ENCODE results near the gene ZNF354B.
A peak's percentile ranks its signal among the peaks of the same experiment; 100 is the strongest.
"Not testable (repeated sequence)": the region's sequence is repeated elsewhere in the genome, so short reads cannot be mapped to it uniquely, and the experiment has no call there.

The ZNF354B gene

DNA sequence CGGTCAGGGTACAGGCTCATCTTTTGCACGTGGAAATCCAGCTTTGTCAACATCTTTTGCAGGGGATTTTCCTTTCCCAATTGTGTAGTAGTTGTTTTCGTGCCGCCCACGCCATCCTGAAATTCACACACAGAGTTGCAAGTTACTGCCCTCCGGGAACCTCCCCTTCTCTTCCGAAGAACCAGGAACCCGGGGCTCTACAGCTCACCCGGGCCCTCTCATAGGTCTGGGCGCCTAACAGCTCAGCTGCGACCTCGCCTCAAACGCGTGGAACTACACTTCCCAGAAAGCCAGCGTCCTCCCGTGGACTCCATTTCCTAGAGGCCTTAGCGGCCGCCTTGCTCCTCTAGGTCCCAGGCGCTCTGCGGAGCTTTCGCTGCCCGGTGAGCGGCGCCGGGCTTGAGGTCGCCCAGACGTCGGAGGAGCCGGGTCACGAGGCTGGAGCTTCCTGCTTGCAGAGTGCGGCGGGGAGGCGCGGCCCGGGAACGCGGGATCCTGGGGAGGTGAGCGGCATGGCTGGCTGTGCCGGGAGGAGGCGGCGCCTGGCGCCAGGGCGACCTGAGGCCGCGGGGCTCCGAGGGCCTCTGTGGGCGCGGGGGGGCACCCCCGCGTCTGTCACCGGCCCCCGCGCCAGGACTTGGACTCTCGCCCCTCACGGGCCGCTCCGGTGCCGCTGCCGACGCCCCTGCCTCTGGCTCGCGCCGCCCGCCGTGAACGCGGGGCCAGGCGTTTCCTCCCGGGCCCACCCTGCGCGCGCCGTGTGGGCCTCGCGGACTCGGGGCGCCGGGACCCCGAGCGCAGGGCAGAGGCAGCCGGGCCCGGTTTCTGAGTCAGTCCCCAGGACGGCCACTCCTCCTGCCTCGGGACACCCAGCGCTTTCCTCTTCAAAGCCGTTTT, at the start of gene ZNF354B:
ZNF354B (plus strand) TSS at position 329 of the 897 bp plus-strand sequence. CDS start 1,095 bp downstream, outside the sequence.
- DNase-seq: peak; percentile 37

DNA sequence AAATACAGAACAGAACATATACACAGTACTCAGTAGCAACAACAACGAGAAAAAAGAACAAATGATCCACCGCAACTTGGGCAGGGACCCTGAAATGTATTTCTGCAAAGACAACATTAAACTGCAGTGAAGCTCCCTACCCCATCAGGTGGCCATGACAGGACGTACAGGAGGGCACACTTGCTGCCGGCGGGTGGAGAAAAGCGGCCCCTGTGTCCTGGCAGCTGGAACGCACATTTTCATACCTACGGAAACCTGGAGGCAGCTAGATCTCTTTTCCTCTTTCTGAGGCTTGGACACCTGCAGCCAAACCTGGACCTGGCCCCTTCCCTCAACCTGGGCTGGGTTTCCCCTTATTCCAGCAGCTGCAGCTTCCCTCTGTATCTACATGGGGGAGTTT, 42.2 kb upstream of the ZNF354B start:
- no peak for DNase-seq

GRCh38 chr5:178818094-178818493, 41.7 kb upstream of the ZNF354B start:
- no peak for DNase-seq

GRCh38 chr5:178820001-178820400, 39.8 kb upstream of the ZNF354B start:
- no peak for DNase-seq

- no peak for DNase-seq
These were observed 34.3 kb upstream of the ZNF354B start for GRCh38 chr5:178825444-178825843.

GRCh38 chr5:178826216-178826615, 33.5 kb upstream of the ZNF354B start:
- DNase-seq: no peak

- DNase-seq: no peak
These were observed 32.1 kb upstream of the ZNF354B start for GRCh38 chr5:178827636-178828035.

DNA sequence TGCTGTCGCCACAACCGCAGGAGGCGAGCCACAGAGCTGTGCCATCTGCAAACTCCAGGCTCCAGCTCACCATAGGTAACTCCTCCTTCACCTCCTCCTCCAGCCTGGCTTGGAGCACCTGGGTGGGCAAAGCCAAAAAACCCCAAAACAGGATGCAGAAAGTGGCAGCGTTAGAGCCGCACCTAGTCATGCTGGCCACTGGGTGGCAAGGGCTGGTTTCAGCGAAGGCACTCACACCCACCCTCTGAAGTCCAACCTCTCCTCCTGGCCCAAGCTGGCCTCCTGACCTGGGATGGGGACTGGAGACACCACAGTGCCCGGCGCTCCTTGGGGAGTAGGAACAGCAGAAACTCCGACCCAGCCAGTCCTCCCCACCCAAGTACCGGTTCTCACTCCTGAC, 28.7 kb upstream of the ZNF354B start:
- no peak for DNase-seq

DNA sequence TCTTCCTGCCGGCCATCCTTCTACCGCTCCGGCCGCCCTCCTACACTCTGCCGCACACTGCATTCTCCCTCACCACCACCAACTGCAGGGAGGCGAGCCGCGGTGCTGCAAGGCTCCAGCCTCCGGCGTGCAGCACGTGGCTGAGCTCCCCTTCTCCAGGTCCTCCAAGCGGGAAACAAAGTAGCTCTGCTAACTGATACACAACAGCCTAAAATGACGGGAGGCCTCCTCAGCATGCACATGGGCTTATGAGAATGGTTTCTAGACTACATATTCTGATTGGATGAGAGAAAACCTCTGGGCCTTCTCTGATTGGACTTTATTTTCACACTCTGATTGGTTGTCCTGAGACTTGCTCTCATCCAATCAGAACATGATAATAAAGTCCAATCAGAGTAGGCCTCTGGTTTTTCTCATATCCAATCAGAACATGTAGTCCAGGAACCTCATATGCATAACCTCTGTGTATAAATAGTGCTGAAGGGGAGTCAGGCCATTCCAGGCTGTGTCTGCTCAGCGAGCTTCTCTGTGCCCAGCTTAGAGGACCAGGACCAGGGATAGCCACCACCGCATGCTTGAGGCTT, 27.0 kb upstream of the ZNF354B start:
- no peak for DNase-seq

DNA sequence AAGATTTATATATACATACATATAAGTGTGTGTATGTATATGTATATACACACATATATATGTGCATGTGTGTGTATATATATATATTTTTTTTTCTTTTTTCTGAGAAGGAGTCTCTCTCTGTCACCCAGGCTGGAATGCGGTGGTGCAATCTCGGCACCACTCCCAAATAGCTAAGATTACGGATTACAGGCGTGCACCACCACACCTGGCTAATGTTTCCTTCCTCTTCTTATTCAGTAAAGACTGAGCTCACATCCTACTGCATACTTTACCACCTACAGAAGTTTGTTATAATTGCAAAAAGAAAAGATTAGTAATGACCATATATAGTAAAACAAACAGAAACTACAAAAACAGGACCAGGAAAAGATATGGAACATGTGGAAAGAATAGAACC, 23.1 kb upstream of the ZNF354B start:
- DNase-seq: no peak

- not testable (repeated sequence) for DNase-seq
These were observed 20.9 kb upstream of the ZNF354B start for GRCh38 chr5:178838695-178839318.

DNA sequence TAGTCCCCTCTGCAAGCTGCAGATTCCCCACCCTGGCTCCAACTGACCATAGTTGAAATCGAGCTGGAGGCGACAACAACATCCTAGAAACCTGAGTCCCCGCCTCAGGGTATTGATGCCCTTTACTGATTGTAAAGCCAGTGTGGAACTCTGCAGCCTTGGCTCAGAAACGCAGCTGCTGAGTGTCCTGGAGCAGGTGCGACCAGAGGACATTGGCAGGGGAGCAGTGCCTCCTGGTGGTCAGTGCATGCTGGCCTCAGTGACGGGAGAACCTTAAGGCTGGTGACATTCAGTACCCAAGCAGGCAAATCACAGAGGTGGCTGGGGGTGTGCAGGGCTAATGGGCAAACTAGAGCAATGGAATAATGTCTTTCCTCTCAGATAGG, 20.4 kb upstream of the ZNF354B start:
- DNase-seq: no peak

GRCh38 chr5:178840399-178840798, 19.4 kb upstream of the ZNF354B start:
- not testable (repeated sequence) for DNase-seq

- no peak for DNase-seq
These were observed 10.4 kb upstream of the ZNF354B start for GRCh38 chr5:178849316-178849715.

- DNase-seq: no peak
These were observed 7.8 kb upstream of the ZNF354B start for GRCh38 chr5:178851951-178852350.

- DNase-seq: no peak
These were observed 5.5 kb upstream of the ZNF354B start for GRCh38 chr5:178854284-178854683.

GRCh38 chr5:178860615-178861014, 862 bp downstream of the ZNF354B start:
- DNase-seq: not testable (repeated sequence)

DNA sequence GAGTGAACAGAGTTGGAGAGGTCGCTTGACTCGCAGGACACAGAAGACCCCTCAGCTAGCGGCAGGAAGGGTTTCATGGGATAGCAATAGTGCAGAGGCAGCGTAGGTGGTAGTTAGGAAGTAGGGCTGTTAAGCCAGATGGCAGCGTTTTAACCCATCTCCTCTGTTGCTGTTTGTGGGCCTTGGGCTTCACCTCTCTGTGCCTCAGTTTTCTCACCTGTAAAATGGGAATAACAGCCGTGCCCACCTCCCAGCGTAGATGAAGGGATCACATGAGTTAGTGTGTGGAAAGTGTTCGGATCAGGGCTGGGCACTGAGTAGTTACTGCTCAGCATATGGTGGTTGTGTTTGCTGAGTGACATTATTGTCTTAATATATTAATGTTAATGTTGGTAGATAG, 1.9 kb downstream of the ZNF354B start:
- DNase-seq: no peak

GRCh38 chr5:178866946-178867345, 7.2 kb downstream of the ZNF354B start:
- no peak for DNase-seq

GRCh38 chr5:178869577-178869976, 9.8 kb downstream of the ZNF354B start:
- no peak for DNase-seq

DNA sequence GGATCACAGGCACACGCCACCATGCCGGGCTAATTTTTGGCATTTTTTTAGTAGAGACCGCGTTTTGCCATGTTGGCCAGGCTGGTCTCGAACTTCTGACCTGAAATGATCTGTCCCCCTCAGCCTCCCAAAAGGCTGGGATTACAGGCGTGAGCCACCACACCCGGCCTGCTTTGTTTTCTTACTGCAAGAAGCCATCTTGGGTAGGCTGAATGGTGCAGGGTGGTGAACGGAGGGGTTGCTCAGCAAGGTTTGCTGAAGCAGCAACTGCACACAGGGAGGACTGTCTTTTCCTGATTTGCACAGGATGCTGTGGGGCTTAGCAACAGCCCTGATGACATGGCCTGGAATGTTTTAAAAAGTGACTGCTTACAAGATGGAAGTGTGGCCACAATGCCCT, 10.7 kb downstream of the ZNF354B start:
- DNase-seq: no peak

- DNase-seq: no peak
These were observed 12.5 kb downstream of the ZNF354B start for GRCh38 chr5:178872302-178872701.

DNA sequence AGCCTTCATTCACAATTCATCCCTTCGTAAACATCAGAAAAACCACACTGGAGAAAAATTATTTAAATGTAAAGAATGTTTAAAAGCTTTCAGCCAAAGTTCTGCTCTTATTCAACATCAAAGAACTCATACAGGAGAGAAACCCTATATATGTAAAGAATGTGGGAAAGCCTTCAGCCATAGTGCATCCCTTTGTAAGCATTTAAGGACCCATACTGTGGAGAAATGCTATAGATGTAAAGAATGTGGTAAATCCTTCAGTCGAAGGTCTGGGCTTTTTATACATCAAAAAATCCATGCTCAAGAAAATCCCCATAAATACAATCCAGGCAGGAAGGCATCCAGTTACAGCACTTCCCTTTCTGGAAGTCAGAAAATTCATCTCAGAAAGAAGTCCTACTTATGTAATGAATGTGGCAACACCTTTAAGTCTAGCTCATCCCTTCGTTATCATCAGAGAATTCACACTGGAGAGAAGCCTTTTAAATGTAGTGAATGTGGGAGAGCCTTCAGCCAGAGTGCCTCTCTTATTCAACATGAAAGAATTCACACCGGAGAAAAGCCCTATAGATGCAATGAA, 23.5 kb downstream of the ZNF354B start:
- not testable (repeated sequence) for DNase-seq

All from NCI-H510A treated with DMSO at 0.1 percent for 48 hours (cell line).